OCI-LY3 (cell line): ENCODE measurements around the gene AOAH.

ENCODE experiments used
- EZH2phosphoT487 ChIP-seq: fragments of 200-600 bp; shearing (Covaris generic); IDR thresholded peaks from 2 replicates; pipeline ENCODE4 v1.6.1; 2018; ENCODE audit warnings: antibody characterized with exemption, mixed run types, low read depth
- TF ChIP-seq, protein P1 (sequence below): fragments of 200-600, 300-600 bp; sonication (generic); IDR thresholded peaks from 2 replicates; pipeline ENCODE4 v1.5.1; 2014; ENCODE audit warnings: antibody characterized with exemption, low read length, low read depth

DNA sequence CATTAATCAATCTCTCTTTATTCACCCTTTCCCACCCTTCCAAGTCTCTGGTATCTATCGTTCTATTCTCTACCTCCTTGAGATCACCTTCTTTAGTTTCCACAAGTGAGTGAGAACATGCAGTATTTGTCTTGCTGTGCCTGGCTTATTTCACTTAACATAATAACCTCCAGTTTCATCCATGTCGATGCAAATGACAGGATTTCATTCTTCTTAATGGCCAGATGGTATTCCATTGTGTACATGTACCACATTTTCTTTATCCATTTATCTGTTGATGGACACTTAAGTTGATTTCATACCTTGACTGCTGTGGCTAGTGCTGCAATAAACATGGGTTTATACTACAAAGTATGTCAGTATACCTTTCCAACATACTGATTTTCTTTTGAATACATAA, 3.8 kb upstream of the AOAH start:
- no peak for TF ChIP-seq EZH2phosphoT487
- TF ChIP-seq, protein P1, sequence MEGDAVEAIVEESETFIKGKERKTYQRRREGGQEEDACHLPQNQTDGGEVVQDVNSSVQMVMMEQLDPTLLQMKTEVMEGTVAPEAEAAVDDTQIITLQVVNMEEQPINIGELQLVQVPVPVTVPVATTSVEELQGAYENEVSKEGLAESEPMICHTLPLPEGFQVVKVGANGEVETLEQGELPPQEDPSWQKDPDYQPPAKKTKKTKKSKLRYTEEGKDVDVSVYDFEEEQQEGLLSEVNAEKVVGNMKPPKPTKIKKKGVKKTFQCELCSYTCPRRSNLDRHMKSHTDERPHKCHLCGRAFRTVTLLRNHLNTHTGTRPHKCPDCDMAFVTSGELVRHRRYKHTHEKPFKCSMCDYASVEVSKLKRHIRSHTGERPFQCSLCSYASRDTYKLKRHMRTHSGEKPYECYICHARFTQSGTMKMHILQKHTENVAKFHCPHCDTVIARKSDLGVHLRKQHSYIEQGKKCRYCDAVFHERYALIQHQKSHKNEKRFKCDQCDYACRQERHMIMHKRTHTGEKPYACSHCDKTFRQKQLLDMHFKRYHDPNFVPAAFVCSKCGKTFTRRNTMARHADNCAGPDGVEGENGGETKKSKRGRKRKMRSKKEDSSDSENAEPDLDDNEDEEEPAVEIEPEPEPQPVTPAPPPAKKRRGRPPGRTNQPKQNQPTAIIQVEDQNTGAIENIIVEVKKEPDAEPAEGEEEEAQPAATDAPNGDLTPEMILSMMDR: no peak
